ENCODE measurements around the gene RYR2. TPM values are rescaled to one million over a fixed set of nuclear protein-coding genes. Genes with fewer than 3 reads are reported as not detected.

The RYR2 gene
- total and polyA plus RNA-seq, 9 of the 15 experiments (the other 6 are each of a cell fraction or from before 2014, with no cell fraction given), result 0.03 to 0.42 (median 0.14) TPM

GRCh38 chr1:237879195-237879594 is 837.2 kb downstream of the RYR2 start:
- H3K9me3 ChIP-seq (replicated peaks; ENCODE audit: control insufficient read depth, insufficient read depth, low read depth, low read length), result no peaks in the 10 kb centered on the region
- POLR2A ChIA-PET, result no interaction called here
- no peak overlapping the region for H2AFZ ChIP-seq (ENCODE audit: low read depth, low read length)
- DNase-seq (ENCODE audit: extremely low read depth in 1 of 4, low spot score in 3 of 4) (no peak), ATAC-seq (no peak), FAIRE-seq (no peak)
- no peak overlapping the region for H3K4me2 ChIP-seq (ENCODE audit: insufficient read depth, low read length)
- no peaks in the 10 kb centered on the region for H4K20me1 ChIP-seq (replicated peaks; ENCODE audit: control insufficient read depth, insufficient read depth, low read length)
- H3K27me3 ChIP-seq (ENCODE audit: control insufficient read depth in 2 of 2, insufficient read depth in 2 of 2, low read length in 2 of 2), result no peaks in the 10 kb centered on the region
- BruUV-seq (replicated peaks), result no TSS peak
- no peaks in the 10 kb centered on the region for H3K36me3 ChIP-seq (ENCODE audit: control insufficient read depth, insufficient read depth, low read length)
- CTCF ChIA-PET (ENCODE audit: low intra/inter-chr PET ratio), result no interaction called here
- TF ChIP-seq ZNF592 (IDR thresholded peaks at IDR 0.05) (no peak), TFAP4 (CRISPR knock-in tag; IDR thresholded peaks at IDR 0.05; ENCODE audit: borderline replicate concordance) (no peak)
- H3K4me3 ChIP-seq, result no peak overlapping the region
- no peaks in the 10 kb centered on the region for H3K9me1 ChIP-seq (ENCODE audit: control insufficient read depth, insufficient read depth, low read length)
- in situ Hi-C loops (cut with MboI) (no loop called here), intact Hi-C loops (cut with micrococcal nuclease) (no loop called here)
- H3K27ac ChIP-seq (ENCODE audit: extremely low read depth, low read depth, low read length), result no peak overlapping the region
- no peaks in the 10 kb centered on the region for H3K79me2 ChIP-seq (ENCODE audit: control insufficient read depth, insufficient read depth, low read length)
- no peak overlapping the region for H3K9ac ChIP-seq (ENCODE audit: insufficient read depth in 1 of 2, low read depth in 2 of 2, low read length in 2 of 2)
- H3K4me1 ChIP-seq (replicated peaks in 1 of 2; ENCODE audit: control insufficient read depth in 2 of 2, insufficient read depth in 2 of 2, low read length in 2 of 2), result no peaks in the 10 kb centered on the region

Small RNA genes within 50 kb of the gene (microRNA-seq; reads per million reads assigned to microRNA genes)
- not detected for gene MIR4428 (ENCODE audit: borderline microRNAs expressed)

Small RNA genes within 50 kb of the gene (small RNA-seq; reads per million reads assigned to genes)
- gene MIR4428 (not detected), gene RF00402 (not detected)

Other genes starting within 250 kb of the RYR2 start
- gene MTR, start 246.9 kb upstream of the RYR2 start, total RNA-seq (2014; rRNA removed), result 20.3 and 21.2 TPM in 2 replicates
- 31.5 and 38.4 TPM in 2 replicates for gene MTR, start 246.9 kb upstream of the RYR2 start, total RNA-seq (2014; rRNA removed; fragmentation: Illumina TruSeq; extraction: Trizol)
- gene MTR, start 246.9 kb upstream of the RYR2 start, total RNA-seq (2015; rRNA removed; fragmentation: Illumina TruSeq; extraction: Trizol), result 28.4 and 31.1 TPM in 2 replicates
- gene MTR, start 246.9 kb upstream of the RYR2 start, total RNA-seq (2021), result 38.0 and 44.3 TPM in 2 replicates
- gene MTR, start 246.9 kb upstream of the RYR2 start, polyA plus RNA-seq (2011; rRNA removed), result 25.4 and 28.7 TPM in 2 replicates
- gene MTR, start 246.9 kb upstream of the RYR2 start, polyA plus RNA-seq (2014; fragmentation: Illumina TruSeq; extraction: Trizol), result 14.2 and 16.1 TPM in 2 replicates
- gene MTR, start 246.9 kb upstream of the RYR2 start, polyA plus RNA-seq (2014; fragmentation: Nextera tagmentation; extraction: Ambion mirVana), result 1 to 10 TPM; 3.4 to 5.1 TPM
- gene MTR, start 246.9 kb upstream of the RYR2 start, polyA plus RNA-seq (2014; rRNA removed), result 16.9 and 17.6 TPM in 2 replicates
- gene MT1HL1, start 37.7 kb upstream of the RYR2 start, total RNA-seq (2014; rRNA removed), result not detected in 2 replicates
- not detected in 2 replicates for gene MT1HL1, start 37.7 kb upstream of the RYR2 start, total RNA-seq (2014; rRNA removed; fragmentation: Illumina TruSeq; extraction: Trizol)
- gene MT1HL1, start 37.7 kb upstream of the RYR2 start, total RNA-seq (2015; rRNA removed; fragmentation: Illumina TruSeq; extraction: Trizol), result not detected in 2 replicates
- not detected in 2 replicates for gene MT1HL1, start 37.7 kb upstream of the RYR2 start, total RNA-seq (2021)
- gene MT1HL1, start 37.7 kb upstream of the RYR2 start, polyA plus RNA-seq (2011; rRNA removed), result not detected in 2 replicates
- not detected in 2 replicates for gene MT1HL1, start 37.7 kb upstream of the RYR2 start, polyA plus RNA-seq (2014; fragmentation: Illumina TruSeq; extraction: Trizol)
- not detected for gene MT1HL1, start 37.7 kb upstream of the RYR2 start, polyA plus RNA-seq (2014; fragmentation: Nextera tagmentation; extraction: Ambion mirVana)
- gene MT1HL1, start 37.7 kb upstream of the RYR2 start, polyA plus RNA-seq (2014; rRNA removed), result not detected in 2 replicates